ENCODE data around the gene TMPRSS4.
A peak's percentile ranks its signal among the peaks of the same experiment; 100 is the strongest.

Gene TMPRSS4

GRCh38 chr11:118153976-118154375 lies 77.1 kb downstream of the TMPRSS4 start:
- no peak overlapping the region for H3K4me2 ChIP-seq (ENCODE audit: low read depth, low read length, poor library complexity, severe bottlenecking)
- no peak overlapping the region for H3K9ac ChIP-seq (ENCODE audit: low read depth, low read length, poor library complexity, severe bottlenecking)
- H3K4me1 ChIP-seq (ENCODE audit: insufficient read depth, low read length, poor library complexity, severe bottlenecking), result no peaks in the 10 kb centered on the region
- peaks cover 52% of the 10 kb centered on the region for H3K27me3 ChIP-seq (ENCODE audit: insufficient read depth, low read length, poor library complexity, severe bottlenecking)
- H4K20me1 ChIP-seq (ENCODE audit: insufficient read depth, low read length, poor library complexity, severe bottlenecking), result no peaks in the 10 kb centered on the region
- no peaks in the 10 kb centered on the region for H3F3A ChIP-seq (ENCODE audit: low read depth)
- no peaks in the 10 kb centered on the region for H3K79me2 ChIP-seq (ENCODE audit: insufficient read depth, low read length)
- H3K9me3 ChIP-seq (ENCODE audit: insufficient read depth, low read depth, low read length), result no peaks in the 10 kb centered on the region
- H3K9me2 ChIP-seq (replicated peaks; ENCODE audit: low read depth, low read length), result no peaks in the 10 kb centered on the region
- H3K4me3 ChIP-seq (ENCODE audit: low read length, poor library complexity, severe bottlenecking), result no peak overlapping the region
- TF ChIP-seq CTCF (conservative IDR thresholded peaks at IDR 0.05; ENCODE audit: low read length) (no peak), EZH2phosphoT487 (IDR thresholded peaks at IDR 0.05; ENCODE audit: borderline replicate concordance) (no peak)
- no peaks in the 10 kb centered on the region for H3K36me3 ChIP-seq (ENCODE audit: insufficient read depth, low read length)
- no peak overlapping the region for H2AFZ ChIP-seq (ENCODE audit: low read length)

- H3K9me2 ChIP-seq (replicated peaks; ENCODE audit: low read depth, low read length), result no peaks in the 10 kb centered on the region
- H3K4me2 ChIP-seq (ENCODE audit: low read depth, low read length, poor library complexity, severe bottlenecking), result no peak overlapping the region
- TF ChIP-seq CTCF (conservative IDR thresholded peaks at IDR 0.05; ENCODE audit: low read length) (no peak), EZH2phosphoT487 (IDR thresholded peaks at IDR 0.05; ENCODE audit: borderline replicate concordance) (no peak)
- H3K27me3 ChIP-seq (ENCODE audit: insufficient read depth, low read length, poor library complexity, severe bottlenecking), result peaks cover 52% of the 10 kb centered on the region
- H4K20me1 ChIP-seq (ENCODE audit: insufficient read depth, low read length, poor library complexity, severe bottlenecking), result no peaks in the 10 kb centered on the region
- H2AFZ ChIP-seq (ENCODE audit: low read length), result no peak overlapping the region
- H3K4me1 ChIP-seq (ENCODE audit: insufficient read depth, low read length, poor library complexity, severe bottlenecking), result no peaks in the 10 kb centered on the region
- H3F3A ChIP-seq (ENCODE audit: low read depth), result no peaks in the 10 kb centered on the region
- no peaks in the 10 kb centered on the region for H3K79me2 ChIP-seq (ENCODE audit: insufficient read depth, low read length)
- no peak overlapping the region for H3K9ac ChIP-seq (ENCODE audit: low read depth, low read length, poor library complexity, severe bottlenecking)
- no peak overlapping the region for H3K4me3 ChIP-seq (ENCODE audit: low read length, poor library complexity, severe bottlenecking)
- H3K36me3 ChIP-seq (ENCODE audit: insufficient read depth, low read length), result no peaks in the 10 kb centered on the region
- H3K9me3 ChIP-seq (ENCODE audit: insufficient read depth, low read depth, low read length), result no peaks in the 10 kb centered on the region
Observed at GRCh38 chr11:118154641-118155040, 77.8 kb downstream of the TMPRSS4 start.

DNA sequence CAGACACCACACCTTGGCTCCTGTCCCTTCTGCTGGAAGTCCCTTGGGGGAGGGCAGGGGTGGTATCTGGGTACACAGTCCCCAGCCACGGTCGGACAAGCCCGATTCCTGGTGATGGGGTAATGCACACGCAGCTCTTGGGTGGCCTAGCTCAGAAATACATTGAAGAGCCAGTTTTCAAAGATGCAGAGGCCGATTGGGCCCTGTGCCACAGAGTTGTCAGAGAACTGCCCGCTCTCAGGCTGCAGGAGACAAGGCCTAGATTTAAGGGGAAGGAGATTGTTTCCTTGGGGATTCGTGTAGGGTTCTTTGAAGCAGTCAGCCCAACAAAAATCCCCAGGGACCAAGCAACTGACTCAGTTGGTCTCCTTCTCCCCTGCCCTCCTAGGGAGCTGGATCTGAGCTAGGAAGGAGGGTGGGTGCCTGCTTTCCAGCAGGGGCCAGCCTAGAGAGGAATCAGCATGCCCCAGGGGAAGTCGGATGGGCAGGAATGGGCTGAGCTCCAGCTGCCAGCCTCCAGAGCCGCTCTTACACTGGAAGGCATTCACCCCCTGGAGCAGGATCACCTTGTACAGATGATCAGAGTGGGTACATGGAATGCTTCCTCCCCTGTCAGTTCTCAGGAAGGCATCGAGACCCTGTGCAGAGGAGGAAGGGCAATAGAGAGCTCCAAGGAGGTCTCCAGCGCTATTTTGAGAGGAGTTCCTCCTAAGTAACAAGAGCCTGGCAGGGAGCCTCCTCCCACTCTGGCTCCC lies 79.1 kb downstream of the TMPRSS4 start:
- H3K9me2 ChIP-seq (replicated peaks; ENCODE audit: low read depth, low read length), result no peaks in the 10 kb centered on the region
- peak overlapping the region; percentile 71; the same call in 1 of the 2 replicates for H2AFZ ChIP-seq (ENCODE audit: low read length)
- H3K79me2 ChIP-seq (ENCODE audit: insufficient read depth, low read length), result no peaks in the 10 kb centered on the region
- peak overlapping the region; percentile 52 for H3K4me2 ChIP-seq (ENCODE audit: low read depth, low read length, poor library complexity, severe bottlenecking)
- H3K4me3 ChIP-seq (ENCODE audit: low read length, poor library complexity, severe bottlenecking), result peak overlapping the region; percentile 34
- H3F3A ChIP-seq (ENCODE audit: low read depth), result no peaks in the 10 kb centered on the region
- TF ChIP-seq CTCF (conservative IDR thresholded peaks at IDR 0.05; ENCODE audit: low read length) (no peak), EZH2phosphoT487 (IDR thresholded peaks at IDR 0.05; ENCODE audit: borderline replicate concordance) (no peak)
- H3K9me3 ChIP-seq (ENCODE audit: insufficient read depth, low read depth, low read length), result no peaks in the 10 kb centered on the region
- H3K4me1 ChIP-seq (ENCODE audit: insufficient read depth, low read length, poor library complexity, severe bottlenecking), result no peaks in the 10 kb centered on the region
- no peak overlapping the region for H3K9ac ChIP-seq (ENCODE audit: low read depth, low read length, poor library complexity, severe bottlenecking)
- peaks cover 48% of the 10 kb centered on the region for H3K27me3 ChIP-seq (ENCODE audit: insufficient read depth, low read length, poor library complexity, severe bottlenecking)
- H4K20me1 ChIP-seq (ENCODE audit: insufficient read depth, low read length, poor library complexity, severe bottlenecking), result no peaks in the 10 kb centered on the region
- no peaks in the 10 kb centered on the region for H3K36me3 ChIP-seq (ENCODE audit: insufficient read depth, low read length)
